Activated T-cell treated with anti-CD3 and anti-CD28 coated beads, Interleukin-2, amount 50 U/mL, for 48 hours (primary cell): ENCODE data around the gene PAPOLA.

Experiments used
- DNase-seq, 2 experiments: peaks; one replicate each; pipeline ENCODE4 v3.0.0-alpha.2; 2020

Gene PAPOLA

DNA sequence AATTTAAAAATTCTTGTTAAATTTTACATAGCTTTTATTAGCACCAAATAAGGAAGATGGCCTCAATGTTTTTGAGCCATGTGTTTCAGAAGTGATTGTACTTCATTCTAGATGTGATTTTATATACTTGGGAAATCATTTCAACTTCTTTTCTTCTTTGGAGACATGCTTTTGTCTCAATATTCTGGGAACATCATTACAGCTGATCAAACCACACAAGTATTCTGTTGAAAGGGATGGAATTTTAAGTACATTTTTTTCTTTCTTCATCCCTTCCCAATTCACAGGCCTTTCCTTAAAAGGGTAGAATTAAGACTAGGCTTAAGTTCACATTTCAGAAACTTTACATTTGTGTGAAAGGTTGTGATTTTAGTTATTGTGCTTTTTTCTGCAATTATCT, 66.4 kb downstream of the PAPOLA start:
- no peak for DNase-seq

DNA sequence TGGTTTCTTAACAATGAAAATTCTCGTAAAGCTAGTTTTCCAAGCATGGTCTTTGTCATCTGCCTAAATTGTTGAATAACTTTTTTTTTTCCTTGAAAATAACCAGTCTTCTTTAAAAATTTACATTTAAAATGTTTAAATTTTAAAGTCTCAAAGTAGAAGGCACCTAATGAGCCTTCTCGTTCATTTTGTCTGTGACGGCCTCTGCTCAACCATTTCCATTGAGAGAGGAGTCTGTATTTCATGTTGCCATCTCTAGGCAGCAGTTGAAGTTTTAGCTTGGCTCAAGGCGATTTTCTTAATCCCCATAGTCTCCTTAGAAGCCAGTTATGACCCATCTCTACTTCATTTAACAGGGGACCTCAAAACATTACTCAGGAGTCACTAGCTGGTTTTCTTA, 69.1 kb downstream of the PAPOLA start:
- DNase-seq, result no peak

DNA sequence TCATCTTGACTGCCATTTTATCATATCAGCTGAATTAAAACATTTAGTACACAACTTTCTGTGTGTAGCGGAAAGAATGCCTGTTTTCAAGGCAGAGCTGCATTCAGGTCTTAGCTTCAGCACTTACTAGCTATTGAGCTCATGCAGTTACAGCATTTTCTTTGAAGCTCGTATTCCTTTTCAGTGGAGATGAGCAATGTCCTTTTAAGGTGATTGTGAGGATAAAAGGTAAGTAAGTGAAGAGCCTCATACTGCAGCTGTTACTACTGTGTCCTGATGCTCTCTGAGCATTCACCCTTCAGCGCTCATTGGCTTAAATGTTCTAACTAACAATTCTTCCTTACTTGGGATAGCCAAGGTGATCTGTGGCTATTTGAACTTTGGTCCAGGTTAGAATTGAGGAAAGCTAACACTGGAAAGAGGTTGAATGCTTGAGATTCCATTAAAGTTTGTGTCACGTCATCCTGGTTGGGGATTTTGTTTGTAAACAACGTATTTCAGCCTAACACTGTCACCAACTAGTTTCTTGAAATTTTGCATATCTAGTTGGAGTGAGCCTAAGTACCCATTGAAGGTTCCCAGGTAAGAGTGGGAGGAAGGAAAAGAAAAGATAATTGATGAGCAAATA, 71.4 kb downstream of the PAPOLA start:
- no peak for DNase-seq

DNA sequence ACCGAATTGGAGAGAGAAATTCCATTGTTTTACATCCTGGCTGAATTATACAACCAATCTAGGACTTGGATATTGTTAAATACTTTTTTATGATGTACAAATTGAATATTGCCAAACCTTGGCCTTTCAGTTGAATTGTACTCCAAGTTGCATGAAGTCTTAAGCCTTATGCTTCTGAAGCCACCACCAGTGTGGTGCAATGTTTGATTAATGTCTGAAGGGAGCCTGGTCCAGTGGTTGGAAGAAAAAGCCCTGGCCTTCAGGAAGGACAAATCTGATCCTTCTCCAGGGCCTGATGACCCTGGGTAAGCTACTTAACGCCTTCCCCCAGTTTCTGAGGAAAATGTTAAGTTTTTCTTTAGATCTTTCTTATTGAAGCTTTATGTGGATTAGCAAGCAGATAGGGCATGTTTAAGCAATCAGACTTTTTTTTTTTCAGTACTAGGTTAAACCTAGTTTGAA, 72.0 kb downstream of the PAPOLA start:
- DNase-seq, result no peak

DNA sequence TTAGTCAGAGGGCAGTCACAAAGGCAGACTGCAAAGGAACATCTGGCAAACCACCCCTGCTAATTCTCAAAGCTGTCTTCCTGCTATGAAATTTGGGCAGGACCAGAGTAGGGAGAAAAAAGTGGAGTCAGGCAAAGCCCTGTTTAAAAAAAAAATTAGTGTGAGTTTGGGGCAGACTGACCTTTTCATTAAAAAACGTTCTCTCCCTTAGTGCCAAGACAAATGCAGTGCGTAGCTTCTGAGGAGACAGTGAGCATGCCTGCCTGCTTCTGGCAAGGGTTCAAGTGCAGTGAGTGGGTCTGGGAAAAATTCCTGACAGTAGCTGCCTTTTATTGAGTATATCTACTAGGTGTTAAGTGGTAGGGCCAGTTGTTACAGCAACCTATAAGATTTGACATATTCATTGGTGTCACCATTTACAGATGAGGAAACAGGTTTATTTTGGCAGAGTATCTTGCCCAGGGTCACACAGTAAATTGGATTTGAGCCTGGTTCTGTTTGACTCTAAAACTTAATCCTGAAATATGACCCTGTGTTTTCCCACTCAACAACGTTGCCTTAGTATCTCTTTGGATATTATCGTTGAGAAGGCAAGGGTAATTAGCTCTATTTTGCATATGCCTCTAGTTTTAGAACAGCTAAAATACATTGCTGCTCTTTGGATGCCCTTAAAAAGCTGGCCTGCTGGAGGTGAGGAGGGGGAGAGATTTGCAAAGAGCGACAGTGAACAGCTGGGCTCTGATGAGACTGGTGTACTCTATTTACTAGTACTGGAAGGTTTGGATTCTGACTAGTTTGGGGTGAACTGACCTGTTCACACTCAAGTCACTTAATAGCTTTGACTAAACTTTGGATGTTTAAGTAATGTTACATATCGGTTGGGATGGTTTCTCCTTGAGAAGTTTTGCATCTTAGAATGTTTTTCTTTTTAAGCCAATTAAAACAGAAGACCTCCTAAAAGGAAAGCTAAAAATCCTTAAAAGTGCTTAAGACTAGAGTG, 72.8 kb downstream of the PAPOLA start:
- no peak for DNase-seq

DNA sequence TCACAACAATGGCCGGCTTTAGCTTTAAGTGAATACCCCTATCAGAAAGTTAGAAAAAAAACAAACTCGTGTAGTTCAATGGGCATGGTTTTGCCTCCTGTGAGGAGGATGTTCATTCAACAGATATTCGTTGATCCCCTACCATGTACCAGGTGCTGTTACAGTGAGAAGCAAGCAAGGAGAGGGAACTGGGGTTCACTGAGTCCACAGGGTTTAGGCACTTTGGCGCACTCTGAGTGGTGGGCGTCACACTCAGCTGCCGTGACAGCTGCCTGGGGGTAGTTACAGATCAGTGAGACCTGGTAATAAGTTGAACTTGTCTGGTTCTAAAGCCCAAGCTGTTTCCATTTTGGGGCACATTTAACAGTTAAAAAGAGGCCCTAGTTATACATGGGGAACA, 74.2 kb downstream of the PAPOLA start:
- no peak for DNase-seq

DNA sequence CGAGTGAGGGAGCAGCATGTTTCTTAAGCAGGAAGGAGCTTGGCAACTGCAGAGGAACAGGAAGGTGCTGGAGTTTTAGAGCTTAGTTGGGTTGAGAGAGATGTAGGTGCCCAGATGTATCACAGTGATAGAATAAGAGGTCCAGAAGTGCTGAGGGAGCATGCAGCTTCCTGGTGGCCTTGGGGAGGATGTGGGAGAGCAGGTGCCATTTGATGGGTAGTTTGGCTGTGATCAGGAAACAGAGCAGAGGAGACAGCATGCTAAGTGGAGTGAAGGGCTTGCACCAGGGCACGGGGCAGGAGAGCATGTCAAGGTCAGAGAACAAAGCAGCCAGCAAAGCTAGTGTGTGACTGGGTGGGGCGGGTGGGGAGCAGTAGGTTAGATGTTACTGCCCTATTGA, 74.8 kb downstream of the PAPOLA start:
- DNase-seq, result no peak

DNA sequence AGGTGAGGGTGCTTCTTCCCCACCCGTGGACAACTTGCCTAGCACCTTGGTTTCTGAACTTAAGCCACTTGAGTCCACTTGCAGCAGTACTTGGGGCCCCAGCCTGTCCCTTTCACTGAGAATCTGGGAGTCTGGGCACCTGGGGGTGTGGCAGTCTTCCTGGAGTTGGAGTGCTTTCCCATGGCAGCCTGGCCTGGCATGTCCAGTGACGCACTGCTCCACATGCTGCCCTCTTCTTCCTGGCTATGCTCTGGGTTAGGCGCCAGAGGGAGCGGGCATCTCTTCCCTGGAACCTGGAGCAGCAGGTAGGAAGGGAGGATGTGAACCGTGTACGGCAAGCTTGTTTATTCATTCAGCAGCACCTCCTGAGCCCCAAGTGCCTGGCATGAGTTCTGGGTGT, 76.4 kb downstream of the PAPOLA start:
- no peak for DNase-seq

DNA sequence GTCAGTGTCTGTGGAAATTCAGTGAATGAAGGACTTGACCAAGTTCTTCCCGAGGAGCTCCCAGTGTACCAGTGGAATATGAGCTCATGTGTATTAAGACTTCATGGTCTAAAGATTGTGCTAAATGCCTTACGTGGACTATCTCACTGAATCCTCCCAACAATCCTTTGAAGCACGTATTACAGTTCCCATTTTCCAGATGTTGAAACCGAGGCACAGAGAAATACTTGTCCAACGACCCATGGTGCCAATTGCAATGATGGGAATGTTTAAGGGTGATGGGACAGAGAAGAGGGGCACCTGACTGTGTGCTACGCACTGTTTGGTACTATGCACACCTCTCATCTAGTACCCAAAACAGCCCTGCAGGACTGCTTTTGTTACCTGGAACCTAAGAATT, 77.2 kb downstream of the PAPOLA start:
- DNase-seq, result no peak

DNA sequence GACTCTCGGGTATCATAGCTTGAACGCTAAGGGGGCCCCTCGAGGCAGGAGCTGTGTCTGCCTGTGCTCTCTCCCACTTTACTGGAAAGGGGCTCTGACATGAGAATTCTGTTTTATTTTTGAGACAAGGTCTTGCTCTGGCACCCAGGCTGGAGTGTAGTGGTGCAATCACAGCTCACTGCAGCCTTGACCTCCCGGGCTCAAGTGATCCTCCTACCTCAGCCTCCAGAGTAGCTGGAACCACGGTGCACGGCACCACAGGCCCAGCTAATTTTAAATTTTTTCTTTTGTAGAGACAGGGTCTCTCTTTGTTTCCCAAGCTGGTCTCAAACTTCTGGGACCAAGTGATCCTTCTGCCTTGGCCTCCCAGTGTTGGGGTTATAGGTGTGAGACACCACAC, 77.7 kb downstream of the PAPOLA start:
- no peak for DNase-seq

DNA sequence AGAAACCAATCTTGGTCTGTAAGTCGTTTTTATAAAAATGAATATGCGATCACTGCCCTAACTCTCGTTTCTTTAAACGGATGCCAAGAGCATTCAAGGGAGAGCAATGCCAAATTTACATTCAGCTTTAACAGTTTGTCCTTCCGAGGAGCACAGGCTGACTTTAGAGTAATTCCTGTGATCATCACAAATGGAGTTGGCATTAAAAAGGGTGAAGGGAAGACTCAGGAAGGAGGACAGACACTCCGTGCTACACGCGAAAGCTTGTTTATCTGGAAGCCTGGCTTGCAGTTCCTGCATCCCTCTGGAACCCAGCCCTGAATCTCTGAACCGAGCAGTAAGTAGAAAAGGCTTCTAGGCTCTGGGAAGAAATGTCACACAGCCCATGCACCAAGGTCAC, 78.4 kb downstream of the PAPOLA start:
- no peak for DNase-seq

DNA sequence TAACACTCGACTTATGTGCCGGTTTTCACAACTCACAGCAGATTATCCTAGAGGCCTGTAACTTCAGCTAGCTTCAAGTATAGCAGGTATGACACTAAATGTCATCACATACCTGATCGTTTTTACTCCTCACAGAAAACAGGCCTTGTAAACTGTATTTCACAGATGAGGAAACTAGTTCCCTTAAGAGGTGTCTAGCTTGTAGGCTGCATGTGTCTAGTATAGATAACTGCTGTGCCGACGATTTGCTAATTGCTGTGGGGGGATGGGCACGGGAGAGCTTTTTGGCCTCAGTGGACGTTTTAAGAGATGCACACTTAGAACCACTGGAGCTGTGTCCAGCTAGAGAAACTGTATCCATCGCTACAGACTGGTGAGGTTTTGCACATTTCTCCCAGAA, 78.8 kb downstream of the PAPOLA start:
- DNase-seq, result no peak

DNA sequence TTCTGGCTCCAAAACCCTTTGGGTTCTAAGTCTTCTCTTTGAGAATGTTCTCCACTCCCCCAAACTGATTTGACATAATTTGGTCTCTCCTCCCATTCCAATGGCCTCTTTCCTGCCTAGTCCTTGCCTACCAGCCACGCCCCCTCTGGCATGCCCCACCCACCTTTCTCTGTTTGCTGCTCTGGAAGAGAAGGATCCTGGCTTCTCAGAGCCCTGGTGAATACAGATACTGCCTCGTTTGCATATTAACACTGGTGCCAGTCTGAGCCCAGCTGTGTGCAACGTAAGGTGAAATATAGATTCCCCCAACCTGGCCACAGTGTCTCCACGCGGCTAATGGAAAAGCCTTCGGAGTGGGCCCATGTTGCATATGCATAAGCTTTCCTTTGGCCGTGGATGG, 79.7 kb downstream of the PAPOLA start:
- no peak for DNase-seq

DNA sequence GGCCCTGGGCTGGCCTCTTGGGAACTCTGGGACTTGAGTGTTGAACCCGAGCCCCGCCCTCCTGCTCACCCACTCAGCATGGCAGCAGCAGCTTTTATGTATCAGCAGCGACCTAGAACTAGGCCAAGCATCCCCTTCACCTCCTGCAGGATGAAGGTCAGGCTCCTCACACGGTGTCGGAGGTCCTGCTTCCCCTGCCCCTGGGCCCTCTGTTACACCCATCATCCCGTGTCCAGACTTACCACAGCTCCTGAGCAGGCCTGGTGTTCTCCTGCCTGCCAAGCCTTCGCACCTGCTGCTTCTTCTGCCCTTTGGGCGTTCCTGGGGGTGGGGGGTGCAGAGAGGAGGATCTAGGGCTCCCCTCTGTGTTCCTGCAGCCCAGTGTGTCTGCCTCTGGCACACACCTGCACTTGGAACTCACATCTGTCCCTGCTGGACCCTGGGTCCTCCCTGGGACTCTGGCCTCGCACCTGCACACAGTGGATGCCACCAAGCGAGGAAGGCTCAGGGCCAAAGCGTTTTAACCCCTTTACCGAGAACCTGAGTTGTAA, 80.3 kb downstream of the PAPOLA start:
- no peak for DNase-seq

DNA sequence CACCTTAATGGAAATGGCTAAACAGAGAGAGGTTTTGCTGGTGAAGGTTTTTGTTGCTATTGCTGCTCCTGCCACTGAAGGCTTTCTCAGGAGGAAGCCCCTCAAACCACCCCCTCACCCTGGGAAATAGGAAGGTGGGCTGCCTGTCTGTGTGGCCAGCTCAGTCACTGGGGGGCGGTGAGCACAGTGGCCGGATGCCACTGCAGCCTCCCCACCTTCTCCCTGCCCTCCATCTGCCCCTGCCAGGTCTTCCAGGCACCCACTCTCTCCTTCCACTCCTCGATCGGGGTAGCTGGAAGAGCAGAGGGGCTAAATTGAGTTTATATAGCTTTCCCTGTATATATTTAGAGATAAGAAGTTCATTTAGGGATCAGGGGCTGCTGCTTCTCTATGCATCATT, 80.8 kb downstream of the PAPOLA start:
- peak in 1 of 2 experiments; percentile 4 for DNase-seq

DNA sequence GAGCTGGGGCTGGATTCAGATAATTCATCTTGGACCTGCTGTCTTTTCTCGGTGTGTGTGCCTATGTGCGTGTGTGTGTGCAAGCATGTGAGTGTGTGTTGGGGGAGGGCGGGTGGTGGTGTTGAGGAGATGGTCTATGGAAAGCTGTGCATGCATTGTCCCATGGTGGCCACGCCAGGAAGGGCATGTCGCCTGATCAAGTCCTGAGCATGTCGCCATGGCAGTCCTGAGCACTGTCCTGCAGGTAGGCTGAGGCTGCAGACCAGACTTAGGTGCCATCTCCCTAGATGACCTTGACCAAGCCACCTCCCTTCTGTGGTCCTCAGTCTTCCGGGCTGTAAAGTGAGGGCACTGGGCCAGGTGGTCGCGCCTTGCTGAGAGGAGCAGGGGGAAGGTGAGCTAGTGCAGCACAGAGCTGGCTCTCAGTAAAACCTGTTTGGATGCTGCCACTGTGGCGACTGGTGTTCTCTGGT, 81.4 kb downstream of the PAPOLA start:
- peak in 1 of 2 experiments; percentile 15 for DNase-seq

DNA sequence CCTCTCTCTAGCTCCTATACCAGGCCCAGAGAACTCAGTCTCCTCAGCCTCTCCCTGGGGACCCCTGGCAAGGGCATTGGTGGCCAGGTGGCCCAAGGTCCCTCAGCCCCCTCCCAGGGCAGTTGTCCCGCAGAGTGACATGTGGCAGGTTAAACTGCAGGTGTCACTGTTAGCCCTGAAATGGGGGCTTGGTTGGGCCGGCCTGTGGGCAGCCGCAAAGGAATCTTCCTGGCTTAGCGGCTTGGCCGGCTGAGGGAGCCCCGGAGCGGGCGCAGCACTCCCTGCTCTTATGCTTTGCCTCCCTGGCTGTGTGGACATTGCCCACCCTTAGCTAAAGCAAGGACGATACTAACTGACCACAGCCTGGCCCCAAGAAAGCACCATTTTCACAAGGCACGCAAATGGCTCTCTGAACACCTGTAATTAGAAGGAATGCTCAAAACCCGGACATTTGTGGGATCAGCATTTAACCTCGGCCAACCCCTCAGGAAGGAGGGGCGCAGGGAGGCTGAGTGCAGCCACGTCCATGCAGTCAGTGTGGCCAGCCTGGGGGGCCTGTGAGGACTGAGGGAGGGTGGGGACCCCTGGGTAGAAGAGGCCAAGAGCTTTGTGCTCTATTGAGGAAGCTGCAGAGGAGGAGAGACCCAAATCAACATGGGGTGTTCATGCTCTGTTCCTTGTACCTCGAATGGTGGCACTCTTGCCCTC, 82.2 kb downstream of the PAPOLA start:
- DNase-seq, result peak; percentile 49 to 56

DNA sequence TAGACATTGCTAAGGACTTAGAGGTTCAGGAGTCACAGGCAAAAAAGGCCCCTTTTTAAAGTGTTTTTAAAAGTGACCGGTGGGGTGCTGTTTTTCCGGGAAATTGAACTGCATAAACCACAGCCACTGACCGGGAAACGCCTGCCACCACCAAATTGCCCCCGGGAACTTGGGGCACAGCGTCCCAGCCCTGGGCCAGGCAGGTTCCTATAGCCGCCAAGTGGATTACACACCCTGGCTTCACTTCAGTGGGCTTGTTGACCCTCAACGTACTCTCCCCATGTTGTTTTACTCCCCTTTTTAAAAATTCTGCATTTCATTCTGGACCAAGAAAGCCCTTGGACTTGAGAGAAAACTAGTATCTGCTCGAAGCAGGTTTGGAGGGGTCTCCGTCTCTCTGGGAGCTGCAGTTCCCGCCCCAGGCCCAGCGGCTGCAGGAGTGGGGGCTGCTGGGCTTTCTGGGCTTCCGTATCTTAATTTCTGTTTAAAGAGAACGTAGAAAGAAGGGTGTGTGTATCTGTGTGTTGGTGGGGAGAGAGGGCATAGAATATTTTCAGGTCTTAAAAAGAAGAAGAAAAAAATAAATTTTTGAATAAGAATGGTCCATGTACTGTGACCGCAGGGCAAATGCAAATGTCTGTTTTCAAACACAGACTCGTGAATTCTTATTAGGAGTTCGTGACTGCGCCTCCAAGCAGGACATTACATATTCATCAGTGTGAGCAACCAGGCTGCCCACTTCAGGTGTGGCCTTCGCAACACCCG, 82.9 kb downstream of the PAPOLA start:
- DNase-seq, result no peak

DNA sequence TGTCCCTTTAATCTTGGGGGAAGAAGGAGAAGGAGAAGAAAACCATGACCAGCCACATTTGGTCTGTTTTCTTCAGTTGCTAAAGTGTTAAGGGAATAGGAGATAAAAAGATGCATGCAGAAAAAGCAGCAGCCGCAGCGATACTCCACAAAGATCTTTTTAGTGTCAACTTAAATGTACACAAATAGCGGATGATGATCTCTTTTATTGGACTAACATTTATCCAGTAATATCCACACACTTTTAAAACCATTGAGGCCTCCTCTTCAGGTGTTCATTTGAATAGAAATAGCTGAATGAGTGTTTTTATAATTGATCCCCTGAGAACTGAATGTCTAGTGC, 83.5 kb downstream of the PAPOLA start:
- no peak for DNase-seq

DNA sequence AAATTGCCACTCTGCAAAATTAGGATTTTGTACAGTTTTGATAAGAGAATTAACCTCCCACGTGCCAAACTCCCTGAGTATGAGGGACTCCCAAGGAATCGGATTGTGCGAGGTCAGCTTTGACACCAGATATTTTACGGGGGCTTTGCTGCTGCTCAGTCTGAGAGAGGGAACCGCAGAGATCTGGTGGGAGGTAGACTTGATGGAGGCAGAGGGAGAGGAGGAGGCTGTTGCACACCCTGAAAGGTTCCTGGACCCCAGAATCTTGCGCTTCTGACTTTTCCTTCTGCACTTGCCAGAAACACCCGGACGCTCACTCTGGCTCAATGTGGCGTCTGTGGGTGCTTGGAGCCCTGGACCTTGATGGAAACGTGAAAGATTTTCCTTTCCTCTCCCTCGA, 83.9 kb downstream of the PAPOLA start:
- DNase-seq, result no peak

DNA sequence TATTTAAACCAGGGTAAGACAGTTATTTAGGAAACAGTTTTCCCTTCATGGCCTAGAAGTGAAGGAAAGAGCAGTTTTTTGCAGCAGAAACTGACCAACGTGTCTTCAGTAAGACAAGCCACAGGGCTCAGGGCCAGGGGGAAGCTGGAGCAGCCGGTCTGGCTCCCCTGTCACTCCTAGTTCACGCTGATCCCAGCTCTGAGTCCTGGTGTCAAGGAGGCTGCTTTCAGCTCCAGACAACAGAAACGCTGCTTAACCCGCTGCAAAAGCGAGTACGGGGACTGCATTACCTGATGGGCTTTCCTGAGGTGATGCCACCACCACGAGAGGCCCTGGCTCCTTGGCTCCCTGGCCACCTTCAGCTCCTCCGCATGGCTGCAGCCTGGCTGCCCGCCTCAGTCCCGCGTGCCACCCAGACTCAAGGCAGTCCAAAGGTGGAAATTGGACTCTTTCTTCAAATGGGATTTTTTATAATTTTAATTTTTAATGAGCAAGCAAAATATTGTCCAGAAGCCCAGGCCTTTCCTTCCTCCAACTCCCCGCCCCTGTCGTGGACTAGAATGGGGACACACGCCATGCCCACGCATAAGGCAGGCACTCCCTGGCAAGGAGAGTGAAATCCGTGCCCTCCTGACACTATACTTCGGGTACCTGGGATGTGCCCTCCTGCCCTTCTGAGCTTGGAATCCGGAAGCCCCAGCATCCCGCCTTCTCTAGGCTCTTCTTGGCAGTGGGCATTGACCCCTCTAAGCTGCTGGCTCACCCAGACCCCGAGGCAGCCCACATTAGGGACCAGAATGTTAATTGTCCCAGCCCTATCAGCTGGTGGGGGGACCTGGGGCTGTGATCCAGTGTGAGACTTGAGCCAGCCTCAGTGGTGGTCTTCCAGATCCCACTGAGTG, 85.0 kb downstream of the PAPOLA start:
- no peak for DNase-seq
